HEK293T (cell line): ENCODE measurements around the gene EIF4G3.

Experiments
- CTCF ChIA-PET: fragments of 350-600 bp; formaldehyde crosslinking; extraction: SDS; loops from one replicate; lab custom pipeline; 2021; ENCODE audit warnings: antibody characterized with exemption, inconsistent platforms; lab: Yijun Ruan, JAX
- POLR2A ChIA-PET: fragments of 350-600 bp; formaldehyde crosslinking; extraction: SDS; loops from one replicate; lab custom pipeline; 2020; ENCODE audit warnings: antibody characterized with exemption, inconsistent platforms; lab: Yijun Ruan, JAX
- DNase-seq: peaks from one replicate; pipeline ENCODE4 v3.0.0; 2012; ENCODE audit warnings: mixed read lengths; ENCODE audit errors: extremely low spot score
- ARNT ChIP-seq: fragments of 450-650 bp; IDR thresholded peaks from 2 replicates; pipeline ENCODE4 v1.6.1; 2017; ENCODE audit warnings: mild to moderate bottlenecking
- BHLHE40 ChIP-seq: fragments of 450-650 bp; IDR thresholded peaks from 2 replicates; pipeline ENCODE4 v1.6.1; 2016; ENCODE audit warnings: mild to moderate bottlenecking, moderate library complexity, borderline replicate concordance
- CTBP1 ChIP-seq: fragments of 450-650 bp; IDR thresholded peaks from 2 replicates; pipeline ENCODE4 v1.6.1; 2016; ENCODE audit warnings: borderline replicate concordance
- ELF4 ChIP-seq: fragments of 450-650 bp; IDR thresholded peaks from 2 replicates; pipeline ENCODE4 v1.6.1; 2017; ENCODE audit warnings: antibody characterized with exemption
- FOXA1 ChIP-seq: fragments of 450-650 bp; IDR thresholded peaks from 2 replicates; pipeline ENCODE4 v1.6.1; 2016; ENCODE audit warnings: mild to moderate bottlenecking
- FOXK2 ChIP-seq: fragments of 450-650 bp; IDR thresholded peaks from 2 replicates; pipeline ENCODE4 v1.6.1; 2016; ENCODE audit warnings: mild to moderate bottlenecking
- FOXM1 ChIP-seq: fragments of 450-650 bp; IDR thresholded peaks from 2 replicates; pipeline ENCODE4 v1.6.1; 2017; ENCODE audit warnings: mild to moderate bottlenecking, borderline replicate concordance
- HDGF ChIP-seq: fragments of 450-650 bp; IDR thresholded peaks from 2 replicates; pipeline ENCODE4 v1.6.1; 2017; ENCODE audit warnings: antibody characterized with exemption, borderline replicate concordance
- L3MBTL2 ChIP-seq: fragments of 450-650 bp; conservative IDR thresholded peaks from 2 replicates; pipeline ENCODE4 v1.6.1; 2016; ENCODE audit warnings: mild to moderate bottlenecking
- LEF1 ChIP-seq: fragments of 450-650 bp; IDR thresholded peaks from 2 replicates; pipeline ENCODE4 v1.6.1; 2017; ENCODE audit warnings: mild to moderate bottlenecking, borderline replicate concordance
- NFRKB ChIP-seq: fragments of 450-650 bp; IDR thresholded peaks from 2 replicates; pipeline ENCODE4 v1.6.1; 2016; ENCODE audit warnings: mild to moderate bottlenecking, moderate library complexity
- PKNOX1 ChIP-seq: fragments of 450-650 bp; IDR thresholded peaks from 2 replicates; pipeline ENCODE4 v1.6.1; 2016
- SP1 ChIP-seq: fragments of 450-650 bp; IDR thresholded peaks from 2 replicates; pipeline ENCODE4 v1.6.1; 2017
- SUZ12 ChIP-seq: fragments of 450-650 bp; IDR thresholded peaks from 2 replicates; pipeline ENCODE4 v1.6.1; 2016; ENCODE audit warnings: mild to moderate bottlenecking
- TARDBP ChIP-seq: fragments of 450-650 bp; IDR thresholded peaks from 2 replicates; pipeline ENCODE4 v1.6.1; 2016
- ZNF384 ChIP-seq: fragments of 450-650 bp; IDR thresholded peaks from 2 replicates; pipeline ENCODE4 v1.6.1; 2016

Gene EIF4G3

GRCh38 chr1:20848162-20848561, 328.5 kb downstream of the EIF4G3 start:
- TF ChIP-seq ELF4 (no peak), PKNOX1 (no peak), ARNT (no peak), L3MBTL2 (no peak), TARDBP (no peak), FOXA1 (no peak), FOXK2 (no peak), SUZ12 (no peak), ZNF384 (no peak), FOXM1 (no peak), HDGF (no peak), LEF1 (no peak), SP1 (no peak), NFRKB (no peak), BHLHE40 (no peak), CTBP1 (no peak)
- ChIA-PET POLR2A (no interaction called here), CTCF (no interaction called here)
- no peak for DNase-seq

- TF ChIP-seq L3MBTL2 (no peak), ZNF384 (no peak), CTBP1 (no peak), SUZ12 (no peak), BHLHE40 (no peak), LEF1 (no peak), TARDBP (no peak), SP1 (no peak), FOXK2 (no peak), FOXM1 (no peak), ARNT (no peak), HDGF (no peak), NFRKB (no peak)
- CTCF ChIA-PET, result no interaction called here
- POLR2A ChIA-PET, result no interaction called here
- no peak for DNase-seq
These were observed 329.1 kb downstream of the EIF4G3 start for GRCh38 chr1:20847611-20848080.

- ChIA-PET POLR2A (no interaction called here), CTCF (interaction anchor here (0.7 kb wide), 1 partner anchor 9 kb away, joined by 4 read pairs; no protein-coding TSS in a partner anchor)
- TF ChIP-seq FOXA1, result no peak
- TF ChIP-seq NFRKB, result no peak
- DNase-seq, result no peak
These were observed 330.0 kb downstream of the EIF4G3 start for GRCh38 chr1:20846461-20847374.

- DNase-seq, result no peak
- POLR2A ChIA-PET, result no interaction called here
- CTCF ChIA-PET, result no interaction called here
- no peak for TF ChIP-seq SP1
- TF ChIP-seq FOXK2, result no peak
- no peak for TF ChIP-seq NFRKB
- no peak for TF ChIP-seq ARNT
- no peak for TF ChIP-seq SUZ12
- TF ChIP-seq CTBP1, result no peak
- TF ChIP-seq TARDBP, result no peak
- no peak for TF ChIP-seq ELF4
- TF ChIP-seq ZNF384, result no peak
- no peak for TF ChIP-seq LEF1
- no peak for TF ChIP-seq HDGF
These were observed 336.0 kb downstream of the EIF4G3 start for GRCh38 chr1:20840731-20841130.

- no peak for DNase-seq
- CTCF ChIA-PET, result interaction anchor here (0.8 kb wide), 1 partner anchor 9 kb away, joined by 4 read pairs; no protein-coding TSS in a partner anchor
- TF ChIP-seq ELF4 (no peak), FOXK2 (no peak), CTBP1 (no peak), TARDBP (no peak), HDGF (no peak), LEF1 (no peak), BHLHE40 (no peak), SUZ12 (no peak), PKNOX1 (no peak), ARNT (no peak), L3MBTL2 (no peak), FOXA1 (no peak), SP1 (no peak), ZNF384 (no peak), FOXM1 (no peak), NFRKB (no peak)
- POLR2A ChIA-PET, result interaction anchor here (0.6 to 0.7 kb wide), 2 partner anchors 18 to 51 kb away, joined by 3 read pairs; no protein-coding TSS in a partner anchor
These were observed 339.0 kb downstream of the EIF4G3 start for GRCh38 chr1:20837554-20838192.

DNA sequence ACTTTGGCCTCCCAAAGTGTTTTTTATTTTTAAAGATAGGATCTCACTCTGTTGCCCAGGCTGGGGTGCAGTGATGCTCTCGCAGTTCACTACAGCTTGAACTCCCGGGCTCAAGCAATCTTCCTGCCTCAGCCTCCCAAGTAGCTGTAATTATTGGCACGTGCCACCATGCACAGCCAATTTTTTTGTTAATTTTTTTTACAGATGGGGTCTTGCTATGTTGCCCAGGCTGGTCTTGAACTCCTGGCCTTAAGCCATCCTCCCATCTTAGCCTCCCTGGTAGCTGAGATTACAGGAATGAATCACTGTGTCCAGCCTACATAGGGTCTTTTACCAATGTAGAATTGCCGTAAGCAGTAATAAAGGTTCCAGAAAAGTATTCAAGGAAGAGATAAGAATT, 340.5 kb downstream of the EIF4G3 start:
- no peak for TF ChIP-seq FOXK2
- TF ChIP-seq ELF4, result no peak
- DNase-seq, result no peak
- CTCF ChIA-PET, result no interaction called here
- POLR2A ChIA-PET, result no interaction called here
